ENCODE measurements around the gene PLEKHS1.

DNA sequence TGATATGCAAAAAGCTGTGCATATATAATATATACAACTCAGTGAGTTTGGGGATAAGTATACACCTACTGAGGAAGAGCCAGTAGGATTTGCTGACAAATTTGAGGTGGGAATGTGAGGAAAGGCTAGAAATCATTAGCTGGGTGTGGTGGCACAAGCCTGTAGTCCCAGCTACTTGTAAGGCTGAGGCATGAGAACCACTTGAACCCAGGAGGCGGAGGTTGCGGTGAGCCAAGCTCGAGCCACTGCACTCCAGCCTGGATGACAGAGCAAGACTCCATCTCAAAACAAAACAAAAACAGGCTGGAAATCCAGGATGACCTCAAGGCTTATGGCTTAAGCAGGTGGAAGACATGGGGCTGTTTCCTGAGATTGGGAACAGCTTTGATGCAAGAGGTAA is 10.6 kb upstream of the PLEKHS1 start:
- TF ChIP-seq CTCF (IDR thresholded peaks at IDR 0.05 in 4 of 5, conservative IDR thresholded peaks at IDR 0.05 in 1 of 5): no peak
- TF ChIP-seq POLR2A (IDR thresholded peaks at IDR 0.05): no peak
